Upper lobe of left lung (tissue), 6 donors: Measurements from ENCODE around the gene MLNR. TPM values are rescaled to one million over a fixed set of nuclear protein-coding genes. Genes with fewer than 3 reads are reported as not detected.

ENCODE experiments used
- ATAC-seq, 2 donors: fragments of 200-7000 bp; cut with Tn5 transposase; one replicate each; pipeline ENCODE4 v1.9.1; 2022; ENCODE audit warnings: mild to moderate bottlenecking in 2 of 2, moderate library complexity in 2 of 2; ENCODE audit not compliant: low FRiP score in 2 of 2
- DNase-seq, 2 donors: peaks; one replicate each; pipeline ENCODE4 v3.0.0-alpha.2; 2019 to 2020
- H3K27ac ChIP-seq, 4 donors: fragments of 200-600 bp; sonication (generic); one replicate each; pipeline ENCODE4 v1.5.1; 2016 to 2019
- H3K27me3 ChIP-seq, 4 donors: fragments of 200-600 bp; sonication (generic); one replicate each; pipeline ENCODE4 v1.5.1; 2017 to 2019
- H3K36me3 ChIP-seq, 4 donors: fragments of 200-600 bp; sonication (generic); one replicate each; pipeline ENCODE4 v1.5.1; 2016 to 2019
- H3K4me1 ChIP-seq, 4 donors: fragments of 200-600 bp; sonication (generic); one replicate each; pipeline ENCODE4 v1.5.1; 2018 to 2019
- H3K4me3 ChIP-seq, 4 donors: fragments of 200-600 bp; sonication (generic); one replicate each; pipeline ENCODE4 v1.5.1; 2017 to 2019; ENCODE audit warnings: mild to moderate bottlenecking in 2 of 4, moderate library complexity in 1 of 4
- H3K9me3 ChIP-seq, 4 donors: fragments of 200-600 bp; sonication (generic); one replicate each; pipeline ENCODE4 v1.5.1; 2018 to 2019
- EP300 ChIP-seq, 4 donors: sonication (generic); formaldehyde crosslinking; IDR thresholded peaks; one replicate each; pipeline ENCODE4 v1.5.1; 2017; ENCODE audit warnings: antibody characterized with exemption in 4 of 4, control low read depth in 2 of 4
- POLR2A ChIP-seq, 4 donors: fragments of 450-650 bp; IDR thresholded peaks; one replicate each; pipeline ENCODE4 v1.5.1; 2016 to 2017; ENCODE audit warnings: antibody characterized with exemption in 4 of 4, mild to moderate bottlenecking in 2 of 4
- POLR2AphosphoS5 ChIP-seq, 2 donors: sonication (generic); formaldehyde crosslinking; IDR thresholded peaks; one replicate each; pipeline ENCODE4 v1.5.1; 2017; ENCODE audit warnings: antibody characterized with exemption in 2 of 2
- WGBS, 2 donors: methylation state at CpG; one replicate each; pipeline ENCODE4 v1.1.5; 2017 to 2018; 5-methylcytosine and 5-hydroxymethylcytosine counted together
- total RNA-seq, 6 donors: library from RNA; depleted of rRNA in 4 of 6; stranded (reverse); fragments of >200 nt in 4 of 6; gene quantifications; one replicate each; pipeline versions ENCODE4 v1.1.0 to v1.2.1, GENCODE V29; 2016 to 2021
- TF ChIP-seq, protein P1 (sequence below), 6 experiments: fragments of 450-650 bp in 4 of 6; fragments of 200-600 bp in 2 of 6; sonication (generic) in 2 of 6; IDR thresholded peaks; one replicate each; pipeline ENCODE4 v1.5.1; 2016 to 2019; ENCODE audit warnings: antibody characterized with exemption in 6 of 6
- donor health status: DM: no; HTN: no; CAD: no; lungs with moderate emphysema.
- donor health status: DM: no; HTN: yes; CAD: no; lungs with severe emphysema.

MLNR gene, protein sequence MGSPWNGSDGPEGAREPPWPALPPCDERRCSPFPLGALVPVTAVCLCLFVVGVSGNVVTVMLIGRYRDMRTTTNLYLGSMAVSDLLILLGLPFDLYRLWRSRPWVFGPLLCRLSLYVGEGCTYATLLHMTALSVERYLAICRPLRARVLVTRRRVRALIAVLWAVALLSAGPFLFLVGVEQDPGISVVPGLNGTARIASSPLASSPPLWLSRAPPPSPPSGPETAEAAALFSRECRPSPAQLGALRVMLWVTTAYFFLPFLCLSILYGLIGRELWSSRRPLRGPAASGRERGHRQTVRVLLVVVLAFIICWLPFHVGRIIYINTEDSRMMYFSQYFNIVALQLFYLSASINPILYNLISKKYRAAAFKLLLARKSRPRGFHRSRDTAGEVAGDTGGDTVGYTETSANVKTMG
- total RNA-seq: under 1 TPM in 2 of 6 donors, not detected in 4; 0.30 to 0.49 TPM

DNA sequence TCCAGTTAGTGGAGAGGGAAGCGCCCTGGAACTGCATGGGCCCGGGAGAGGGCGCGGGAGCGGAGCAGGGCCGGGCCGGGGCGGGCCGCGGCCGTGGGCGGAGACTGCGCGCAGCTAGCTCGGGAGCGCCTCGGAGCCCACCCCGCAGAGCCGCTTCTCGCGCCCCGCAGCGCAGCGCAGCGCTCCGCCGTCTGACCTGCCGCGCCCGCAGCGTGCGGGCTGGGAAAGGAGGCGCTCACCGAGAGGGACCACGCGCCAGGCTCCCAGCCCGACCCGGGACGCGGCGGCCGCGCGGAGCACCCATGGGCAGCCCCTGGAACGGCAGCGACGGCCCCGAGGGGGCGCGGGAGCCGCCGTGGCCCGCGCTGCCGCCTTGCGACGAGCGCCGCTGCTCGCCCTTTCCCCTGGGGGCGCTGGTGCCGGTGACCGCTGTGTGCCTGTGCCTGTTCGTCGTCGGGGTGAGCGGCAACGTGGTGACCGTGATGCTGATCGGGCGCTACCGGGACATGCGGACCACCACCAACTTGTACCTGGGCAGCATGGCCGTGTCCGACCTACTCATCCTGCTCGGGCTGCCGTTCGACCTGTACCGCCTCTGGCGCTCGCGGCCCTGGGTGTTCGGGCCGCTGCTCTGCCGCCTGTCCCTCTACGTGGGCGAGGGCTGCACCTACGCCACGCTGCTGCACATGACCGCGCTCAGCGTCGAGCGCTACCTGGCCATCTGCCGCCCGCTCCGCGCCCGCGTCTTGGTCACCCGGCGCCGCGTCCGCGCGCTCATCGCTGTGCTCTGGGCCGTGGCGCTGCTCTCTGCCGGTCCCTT is at the start of gene MLNR:
Gene MLNR, plus strand, starts transcription at position 303 of the 820 bp plus-strand sequence. Its CDS starts 0 bp downstream, at position 303.
- peaks cover 0 to 23% (median 12%) of the 10 kb centered on the region in 4 donors for H3K27me3 ChIP-seq
- H3K4me1 ChIP-seq: peaks cover 21 to 40% (median 24%) of the 10 kb centered on the region in 4 donors
- ATAC-seq (peak; percentile 45 to 85), DNase-seq (peak; percentile 38 to 88)
- no peaks in the 10 kb centered on the region for H3K36me3 ChIP-seq
- TF ChIP-seq, protein P1, sequence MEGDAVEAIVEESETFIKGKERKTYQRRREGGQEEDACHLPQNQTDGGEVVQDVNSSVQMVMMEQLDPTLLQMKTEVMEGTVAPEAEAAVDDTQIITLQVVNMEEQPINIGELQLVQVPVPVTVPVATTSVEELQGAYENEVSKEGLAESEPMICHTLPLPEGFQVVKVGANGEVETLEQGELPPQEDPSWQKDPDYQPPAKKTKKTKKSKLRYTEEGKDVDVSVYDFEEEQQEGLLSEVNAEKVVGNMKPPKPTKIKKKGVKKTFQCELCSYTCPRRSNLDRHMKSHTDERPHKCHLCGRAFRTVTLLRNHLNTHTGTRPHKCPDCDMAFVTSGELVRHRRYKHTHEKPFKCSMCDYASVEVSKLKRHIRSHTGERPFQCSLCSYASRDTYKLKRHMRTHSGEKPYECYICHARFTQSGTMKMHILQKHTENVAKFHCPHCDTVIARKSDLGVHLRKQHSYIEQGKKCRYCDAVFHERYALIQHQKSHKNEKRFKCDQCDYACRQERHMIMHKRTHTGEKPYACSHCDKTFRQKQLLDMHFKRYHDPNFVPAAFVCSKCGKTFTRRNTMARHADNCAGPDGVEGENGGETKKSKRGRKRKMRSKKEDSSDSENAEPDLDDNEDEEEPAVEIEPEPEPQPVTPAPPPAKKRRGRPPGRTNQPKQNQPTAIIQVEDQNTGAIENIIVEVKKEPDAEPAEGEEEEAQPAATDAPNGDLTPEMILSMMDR (IDR thresholded peaks at IDR 0.05): peak in 4 of 6 experiments; percentile 9 to 66 (median 36)
- TF ChIP-seq EP300 (IDR thresholded peaks at IDR 0.05) (no peak), POLR2AphosphoS5 (IDR thresholded peaks at IDR 0.05) (no peak), POLR2A (IDR thresholded peaks at IDR 0.05) (no peak)
- WGBS, 2 donors: 9% methylated on average over 24 of the region's 111 CpGs; no CpG with 5 or more reads in 1 of the 2 donors
- H3K9me3 ChIP-seq: no peaks in the 10 kb centered on the region
- peak within 1 kb of the TSS in 3 of 4 donors; percentile 55 to 57 (median 56) for H3K4me3 ChIP-seq
- no peak within 1 kb of the TSS for H3K27ac ChIP-seq

DNA sequence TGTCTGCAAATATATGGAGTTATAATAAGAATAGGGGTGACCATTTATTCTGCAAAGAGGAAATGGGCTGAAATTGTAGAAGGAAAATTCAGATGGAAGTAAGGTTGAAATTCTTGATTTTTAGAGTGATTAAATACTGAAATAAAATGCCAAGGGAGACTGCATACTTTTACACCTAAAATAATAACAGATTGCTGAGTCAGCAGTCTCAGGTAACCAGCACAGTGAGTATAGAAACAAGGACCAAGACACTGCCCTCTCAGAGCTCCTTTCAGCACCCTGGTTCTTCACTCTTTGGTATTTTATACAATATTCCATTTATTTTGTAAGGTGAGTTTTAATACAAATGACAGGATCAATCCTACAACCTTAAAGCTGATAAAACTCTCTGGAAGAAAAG is 48.8 kb upstream of the MLNR start:
- Histone ChIP-seq H3K9me3 (no peaks in the 10 kb centered on the region), H3K27me3 (no peaks in the 10 kb centered on the region), H3K4me3 (no peak overlapping the region), H3K36me3 (peaks cover 0 to 56% (median 9%) of the 10 kb centered on the region in 4 donors), H3K4me1 (no peaks in the 10 kb centered on the region), H3K27ac (no peak overlapping the region)
- ATAC-seq: no peak
- TF ChIP-seq POLR2AphosphoS5 (IDR thresholded peaks at IDR 0.05): no peak
- no peak for TF ChIP-seq EP300 (IDR thresholded peaks at IDR 0.05)
- TF ChIP-seq, protein P1 (IDR thresholded peaks at IDR 0.05): no peak
- TF ChIP-seq POLR2A (IDR thresholded peaks at IDR 0.05): no peak
- DNase-seq: no peak

- H3K27ac ChIP-seq: no peak overlapping the region
- no peaks in the 10 kb centered on the region for H3K9me3 ChIP-seq
- 67 to 75% methylated on average over 1 of the region's 1 CpG for WGBS, 2 donors
- H3K36me3 ChIP-seq: peaks cover 0 to 66% (median 24%) of the 10 kb centered on the region in 4 donors
- ATAC-seq: no peak
- no peaks in the 10 kb centered on the region for H3K27me3 ChIP-seq
- DNase-seq: no peak
- no peak overlapping the region for H3K4me3 ChIP-seq
- TF ChIP-seq EP300 (IDR thresholded peaks at IDR 0.05) (no peak), POLR2AphosphoS5 (IDR thresholded peaks at IDR 0.05) (no peak), POLR2A (IDR thresholded peaks at IDR 0.05) (no peak)
- TF ChIP-seq, protein P1 (IDR thresholded peaks at IDR 0.05): no peak
- H3K4me1 ChIP-seq: peaks cover 0 to 11% (median 0%) of the 10 kb centered on the region in 4 donors
Measured at GRCh38 chr13:49183672-49184325, 36.3 kb upstream of the MLNR start.

DNA sequence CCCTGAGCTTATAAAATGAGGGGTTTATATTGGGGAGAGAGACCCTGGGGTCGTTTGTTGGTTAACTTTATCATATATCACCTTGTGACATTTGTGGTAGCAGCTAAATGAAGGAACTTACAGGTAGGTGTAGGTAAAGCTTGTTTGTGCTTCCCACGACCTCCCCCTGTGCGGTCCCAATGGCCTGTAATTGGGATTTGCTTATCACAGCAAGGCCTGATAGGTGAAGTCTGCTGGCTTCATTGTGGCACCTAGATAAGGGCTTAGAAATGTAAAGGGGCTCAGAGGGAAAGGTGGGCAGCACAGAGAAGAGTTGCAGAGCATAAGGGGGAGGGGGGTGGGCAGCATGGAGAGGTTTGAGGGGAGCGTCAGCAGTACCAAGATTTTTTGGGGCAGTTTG is 35.5 kb upstream of the MLNR start:
- H3K4me3 ChIP-seq: no peak overlapping the region
- DNase-seq (no peak), ATAC-seq (no peak)
- H3K36me3 ChIP-seq: peaks cover 0 to 66% (median 20%) of the 10 kb centered on the region in 4 donors
- TF ChIP-seq POLR2A (IDR thresholded peaks at IDR 0.05): no peak
- TF ChIP-seq POLR2AphosphoS5 (IDR thresholded peaks at IDR 0.05): no peak
- TF ChIP-seq, protein P1 (IDR thresholded peaks at IDR 0.05): no peak
- TF ChIP-seq EP300 (IDR thresholded peaks at IDR 0.05): no peak
- peaks cover 0 to 11% (median 0%) of the 10 kb centered on the region in 4 donors for H3K4me1 ChIP-seq
- H3K27me3 ChIP-seq: no peaks in the 10 kb centered on the region
- no peaks in the 10 kb centered on the region for H3K9me3 ChIP-seq
- H3K27ac ChIP-seq: no peak overlapping the region
- WGBS, 2 donors: 82 to 87% methylated on average over 4 of the region's 4 CpGs
